Stimulated activated effector memory CD8-positive, alpha-beta T cell treated with anti-CD3 and anti-CD28 coated beads, Interleukin-12 subunit alpha, Interleukin-12 subunit beta, amount 100 ng/mL, for 72 hours (primary cell): Measurements from ENCODE around the gene SP2.

ENCODE experiments used
- ATAC-seq: fragments of 150-1000 bp; cut with Tn5 transposase; 2 replicates; pipeline ENCODE4 v1.10.0; 2021
- DNase-seq, 2 donors: peaks; one replicate each; pipeline ENCODE4 v3.0.0; 2021 to 2022; ENCODE audit warnings: low spot score in 2 of 2
- H3K27ac Mint-ChIP-seq: one replicate; pipeline ENCODE4 v1.8.0; 2022; ENCODE audit warnings: mild to moderate bottlenecking, mixed read lengths
- H3K36me3 Mint-ChIP-seq: one replicate; pipeline ENCODE4 v1.8.0; 2022; ENCODE audit warnings: mild to moderate bottlenecking, mixed read lengths
- H3K4me1 Mint-ChIP-seq: one replicate; pipeline ENCODE4 v1.8.0; 2022; ENCODE audit warnings: mixed read lengths
- H3K4me3 Mint-ChIP-seq: one replicate; pipeline ENCODE4 v1.8.0; 2022; ENCODE audit warnings: mild to moderate bottlenecking, mixed read lengths
- H3K9me3 Mint-ChIP-seq: one replicate; pipeline ENCODE4 v1.8.0; 2022; ENCODE audit warnings: mixed read lengths

The SP2 gene

DNA sequence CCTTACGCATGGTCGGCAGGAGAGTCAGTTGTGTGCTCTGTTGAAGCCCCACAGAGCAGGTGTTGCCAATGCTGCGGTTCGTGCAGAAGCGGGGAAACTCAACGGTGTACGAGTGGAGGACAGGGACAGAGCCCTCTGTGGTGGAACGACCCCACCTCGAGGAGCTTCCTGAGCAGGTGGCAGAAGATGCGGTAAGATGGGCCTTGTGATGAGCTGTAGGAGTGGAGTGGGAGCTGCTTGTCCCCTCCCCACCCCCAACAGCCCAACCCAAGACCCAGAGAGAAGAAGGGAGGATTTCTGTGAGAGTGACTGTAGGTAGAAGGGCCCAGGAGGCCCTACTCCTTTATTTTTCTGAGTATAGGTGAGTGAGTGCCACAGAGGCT lies 79.8 kb downstream of the SP2 start:
- Mint-ChIP-seq H3K4me3 (no peak overlapping the region), H3K27ac (peak overlapping the region; percentile 68), H3K36me3 (peaks cover 82% of the 10 kb centered on the region), H3K4me1 (peaks cover 11% of the 10 kb centered on the region), H3K9me3 (no peaks in the 10 kb centered on the region)
- DNase-seq (no peak), ATAC-seq (no peak)

DNA sequence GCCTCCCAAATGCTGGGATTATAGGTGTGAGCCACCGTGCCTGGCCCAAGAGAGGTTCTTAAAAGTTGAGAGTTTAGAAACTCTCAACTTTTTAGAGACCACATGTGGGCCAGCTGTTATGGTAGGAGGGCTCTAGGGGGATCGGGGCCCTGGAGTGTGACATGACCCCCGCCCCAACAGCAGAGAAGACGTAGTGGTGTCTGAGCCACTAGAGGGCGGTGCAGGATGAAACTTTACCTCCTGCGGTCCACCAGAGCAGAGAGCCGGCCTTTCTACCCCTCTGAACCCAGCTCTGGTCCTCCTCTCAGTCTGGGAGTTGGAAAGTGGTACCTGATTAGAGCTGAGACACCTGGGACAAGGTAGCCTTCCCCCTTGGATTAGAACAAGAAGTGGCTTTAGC lies 82.3 kb downstream of the SP2 start:
- DNase-seq, result peak; percentile 16 to 74
- Mint-ChIP-seq H3K4me3 (no peak overlapping the region), H3K36me3 (peaks cover 97% of the 10 kb centered on the region), H3K9me3 (no peaks in the 10 kb centered on the region), H3K4me1 (peaks cover 33% of the 10 kb centered on the region), H3K27ac (no peak overlapping the region)
- ATAC-seq, result peak; percentile 66
